ENCODE measurements around the gene FYTTD1.

DNA sequence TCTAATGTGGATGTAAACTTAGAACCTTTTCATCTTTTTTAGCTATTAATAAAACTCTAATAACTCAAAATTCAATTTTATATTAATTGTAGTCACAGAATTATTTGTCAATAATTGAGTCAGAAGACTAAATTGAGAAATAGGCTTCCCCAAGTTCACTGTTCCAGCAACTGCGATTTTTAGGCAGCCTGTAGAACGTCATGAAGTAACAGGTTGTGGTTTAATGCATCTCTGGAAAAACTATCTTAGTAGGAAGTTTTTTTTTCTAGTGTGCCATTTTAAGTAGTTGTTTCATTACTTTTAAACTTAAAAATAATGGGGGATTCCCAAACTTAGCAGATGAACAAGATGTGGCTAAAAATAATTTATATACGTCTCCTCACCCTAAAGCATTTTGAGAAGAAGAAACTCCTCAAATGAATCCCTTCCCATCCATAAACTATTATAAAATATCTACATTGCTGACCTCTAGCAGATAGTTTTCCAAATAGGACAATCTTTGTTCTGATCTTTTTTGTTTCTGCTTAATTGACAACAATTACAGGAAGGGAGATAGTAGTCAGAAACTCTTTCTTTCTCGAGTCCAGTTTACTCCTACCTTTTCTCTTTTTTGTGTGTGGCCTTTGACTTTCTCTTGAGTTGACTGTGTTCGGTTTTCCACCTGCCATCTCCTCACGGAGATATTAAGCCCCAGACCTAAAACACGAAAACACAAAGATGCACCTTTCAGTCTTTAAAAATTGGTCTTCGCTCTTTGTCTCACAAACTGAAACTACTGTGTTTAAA lies 84.4 kb downstream of the FYTTD1 start:
- TF ChIP-seq, protein P1, sequence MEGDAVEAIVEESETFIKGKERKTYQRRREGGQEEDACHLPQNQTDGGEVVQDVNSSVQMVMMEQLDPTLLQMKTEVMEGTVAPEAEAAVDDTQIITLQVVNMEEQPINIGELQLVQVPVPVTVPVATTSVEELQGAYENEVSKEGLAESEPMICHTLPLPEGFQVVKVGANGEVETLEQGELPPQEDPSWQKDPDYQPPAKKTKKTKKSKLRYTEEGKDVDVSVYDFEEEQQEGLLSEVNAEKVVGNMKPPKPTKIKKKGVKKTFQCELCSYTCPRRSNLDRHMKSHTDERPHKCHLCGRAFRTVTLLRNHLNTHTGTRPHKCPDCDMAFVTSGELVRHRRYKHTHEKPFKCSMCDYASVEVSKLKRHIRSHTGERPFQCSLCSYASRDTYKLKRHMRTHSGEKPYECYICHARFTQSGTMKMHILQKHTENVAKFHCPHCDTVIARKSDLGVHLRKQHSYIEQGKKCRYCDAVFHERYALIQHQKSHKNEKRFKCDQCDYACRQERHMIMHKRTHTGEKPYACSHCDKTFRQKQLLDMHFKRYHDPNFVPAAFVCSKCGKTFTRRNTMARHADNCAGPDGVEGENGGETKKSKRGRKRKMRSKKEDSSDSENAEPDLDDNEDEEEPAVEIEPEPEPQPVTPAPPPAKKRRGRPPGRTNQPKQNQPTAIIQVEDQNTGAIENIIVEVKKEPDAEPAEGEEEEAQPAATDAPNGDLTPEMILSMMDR (conservative IDR thresholded peaks at IDR 0.05 in 1 of 2, IDR thresholded peaks at IDR 0.05 in 1 of 2; ENCODE audit: low read depth in 1 of 2, low read length in 2 of 2): no peak
- no peak for TF ChIP-seq EZH2 (IDR thresholded peaks at IDR 0.05; ENCODE audit: low read length, missing control alignments)
